Measurements from ENCODE around the gene BSCL2.
A peak's percentile ranks its signal among the peaks of the same experiment; 100 is the strongest.
"Not testable (repeated sequence)": the region's sequence is repeated elsewhere in the genome, so short reads cannot be mapped to it uniquely, and the experiment has no call there.

BSCL2 gene

DNA sequence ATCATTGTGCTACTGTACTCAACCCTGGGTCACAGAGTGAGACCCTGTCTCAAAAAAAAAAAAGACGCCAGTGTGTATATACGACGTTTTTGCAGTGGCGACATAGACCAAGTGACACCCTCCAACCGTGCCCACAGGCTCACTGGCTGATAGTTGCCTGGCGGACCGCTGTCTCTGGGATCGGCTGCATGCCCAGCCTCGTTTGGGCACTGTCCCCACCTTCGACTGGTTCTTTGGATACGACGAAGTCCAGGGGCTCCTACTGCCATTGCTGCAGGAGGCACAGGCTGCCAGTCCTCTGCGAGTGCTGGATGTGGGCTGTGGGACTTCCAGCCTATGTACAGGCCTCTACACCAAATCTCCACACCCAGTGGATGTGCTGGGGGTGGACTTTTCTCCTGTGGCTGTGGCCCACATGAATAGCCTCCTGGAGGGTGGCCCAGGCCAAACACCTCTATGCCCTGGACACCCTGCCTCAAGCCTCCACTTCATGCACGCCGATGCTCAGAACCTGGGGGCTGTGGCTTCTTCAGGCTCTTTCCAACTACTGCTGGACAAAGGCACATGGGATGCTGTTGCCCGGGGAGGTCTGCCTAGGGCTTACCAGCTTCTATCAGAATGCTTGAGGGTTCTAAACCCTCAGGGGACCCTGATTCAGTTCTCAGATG, 40.8 kb downstream of the BSCL2 start:
- Histone ChIP-seq H3K9ac (ENCODE audit: low read length) (peak overlapping the region; percentile 95), H3K9me3 (ENCODE audit: control insufficient read depth, low read depth, low read length) (no peaks in the 10 kb centered on the region), H3K4me1 (ENCODE audit: control insufficient read depth, low read depth, low read length) (peaks cover 15% of the 10 kb centered on the region), H3K36me3 (ENCODE audit: control insufficient read depth, low read depth, low read length) (peaks cover 24% of the 10 kb centered on the region), H3K27me3 (ENCODE audit: control insufficient read depth, insufficient read depth, low read length) (no peaks in the 10 kb centered on the region), H3K4me3 (ENCODE audit: low read length) (peak overlapping the region; percentile 97), H3K27ac (ENCODE audit: low read length) (peak overlapping the region; percentile 68)

- Histone ChIP-seq H3K9ac (ENCODE audit: low read length) (peak overlapping the region; percentile 95), H3K9me3 (ENCODE audit: control insufficient read depth, low read depth, low read length) (no peaks in the 10 kb centered on the region), H3K36me3 (ENCODE audit: control insufficient read depth, low read depth, low read length) (peaks cover 24% of the 10 kb centered on the region), H3K27ac (ENCODE audit: low read length) (peak overlapping the region; percentile 68), H3K27me3 (ENCODE audit: control insufficient read depth, insufficient read depth, low read length) (no peaks in the 10 kb centered on the region), H3K4me1 (ENCODE audit: control insufficient read depth, low read depth, low read length) (peaks cover 15% of the 10 kb centered on the region), H3K4me3 (ENCODE audit: low read length) (peak overlapping the region; percentile 97)
These were observed 41.5 kb downstream of the BSCL2 start for GRCh38 chr11:62665599-62666258.

DNA sequence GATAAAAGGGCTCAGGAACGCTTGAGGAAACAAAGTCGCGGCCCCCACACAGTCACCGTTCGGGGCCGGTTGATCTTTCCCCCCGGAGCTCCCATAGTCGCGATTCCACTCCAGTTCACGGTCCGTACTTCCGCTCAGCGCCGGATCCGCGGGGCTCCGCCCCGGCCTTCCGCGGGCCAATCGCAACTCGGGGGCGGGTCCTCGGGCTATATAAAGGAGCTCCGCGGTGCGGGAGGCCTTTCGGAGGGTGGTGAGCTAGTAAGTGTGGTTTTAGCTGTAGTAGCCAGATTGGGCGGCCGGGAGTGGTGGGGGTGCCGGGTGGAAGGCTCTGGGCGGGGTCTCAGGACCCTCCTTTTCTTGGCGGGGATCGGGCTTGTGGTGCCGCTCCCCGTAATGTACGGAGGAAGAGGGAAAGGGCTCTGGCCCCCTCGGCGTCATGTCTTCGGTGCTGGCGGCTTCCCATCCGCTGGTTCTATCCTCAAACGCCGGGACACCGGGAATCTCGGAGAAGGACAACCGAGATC, 42.1 kb downstream of the BSCL2 start, which contains the start of the genes C11orf98 and CSKMT:
TSS of gene C11orf98 (minus strand) at position 136 of the 524 bp plus-strand sequence. CDS start at position 95, 41 bp downstream.
TSS of gene CSKMT (plus strand) at position 238 of the 524 bp plus-strand sequence. CDS start 568 bp downstream, outside the sequence.
- Histone ChIP-seq H3K4me3 (ENCODE audit: low read length) (peak within 1 kb of the TSS; percentile 97), H3K9me3 (ENCODE audit: control insufficient read depth, low read depth, low read length) (no peaks in the 10 kb centered on the region), H3K4me1 (ENCODE audit: control insufficient read depth, low read depth, low read length) (peaks cover 15% of the 10 kb centered on the region), H3K27me3 (ENCODE audit: control insufficient read depth, insufficient read depth, low read length) (no peaks in the 10 kb centered on the region), H3K9ac (ENCODE audit: low read length) (peak within 1 kb of the TSS; percentile 95), H3K36me3 (ENCODE audit: control insufficient read depth, low read depth, low read length) (peaks cover 24% of the 10 kb centered on the region), H3K27ac (ENCODE audit: low read length) (peak within 1 kb of the TSS; percentile 68)

DNA sequence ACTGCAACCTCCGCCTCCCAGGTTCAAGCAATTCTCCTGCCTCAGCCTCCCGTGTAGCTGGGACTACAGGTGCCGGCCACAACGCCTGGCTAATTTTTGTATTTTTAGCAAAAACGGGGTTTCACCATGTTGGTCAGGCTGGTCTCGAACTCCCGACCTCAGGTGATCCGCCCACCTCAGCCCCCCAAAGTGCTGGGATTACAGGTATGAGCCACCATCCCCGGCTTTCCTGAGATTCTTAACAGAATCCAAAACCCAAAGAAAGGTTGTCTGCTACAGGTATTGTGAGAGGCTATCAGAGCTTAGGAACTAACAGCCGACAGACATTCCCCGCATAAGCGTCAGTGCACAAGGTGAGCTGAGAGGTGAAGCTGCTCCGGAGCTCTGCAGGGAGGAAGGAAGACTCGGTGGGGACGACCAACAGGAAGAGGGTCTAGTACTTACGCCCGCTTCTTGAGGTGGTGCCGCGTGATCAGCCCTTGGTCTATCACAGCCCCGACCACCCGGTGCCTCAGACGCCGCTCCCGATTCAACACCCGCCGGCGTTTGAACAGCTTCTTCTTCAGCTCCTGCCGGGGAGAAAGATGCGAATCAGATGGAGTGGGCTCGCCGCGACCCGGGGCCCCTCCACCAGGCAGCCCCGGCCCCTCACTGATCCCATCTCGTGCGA, 42.7 kb downstream of the BSCL2 start:
- Histone ChIP-seq H3K4me1 (ENCODE audit: control insufficient read depth, low read depth, low read length) (peaks cover 15% of the 10 kb centered on the region), H3K9ac (ENCODE audit: low read length) (peak overlapping the region; percentile 95), H3K4me3 (ENCODE audit: low read length) (peak overlapping the region; percentile 97), H3K9me3 (ENCODE audit: control insufficient read depth, low read depth, low read length) (no peaks in the 10 kb centered on the region), H3K27me3 (ENCODE audit: control insufficient read depth, insufficient read depth, low read length) (no peaks in the 10 kb centered on the region), H3K27ac (ENCODE audit: low read length) (peak overlapping the region; percentile 8), H3K36me3 (ENCODE audit: control insufficient read depth, low read depth, low read length) (peaks cover 24% of the 10 kb centered on the region)

DNA sequence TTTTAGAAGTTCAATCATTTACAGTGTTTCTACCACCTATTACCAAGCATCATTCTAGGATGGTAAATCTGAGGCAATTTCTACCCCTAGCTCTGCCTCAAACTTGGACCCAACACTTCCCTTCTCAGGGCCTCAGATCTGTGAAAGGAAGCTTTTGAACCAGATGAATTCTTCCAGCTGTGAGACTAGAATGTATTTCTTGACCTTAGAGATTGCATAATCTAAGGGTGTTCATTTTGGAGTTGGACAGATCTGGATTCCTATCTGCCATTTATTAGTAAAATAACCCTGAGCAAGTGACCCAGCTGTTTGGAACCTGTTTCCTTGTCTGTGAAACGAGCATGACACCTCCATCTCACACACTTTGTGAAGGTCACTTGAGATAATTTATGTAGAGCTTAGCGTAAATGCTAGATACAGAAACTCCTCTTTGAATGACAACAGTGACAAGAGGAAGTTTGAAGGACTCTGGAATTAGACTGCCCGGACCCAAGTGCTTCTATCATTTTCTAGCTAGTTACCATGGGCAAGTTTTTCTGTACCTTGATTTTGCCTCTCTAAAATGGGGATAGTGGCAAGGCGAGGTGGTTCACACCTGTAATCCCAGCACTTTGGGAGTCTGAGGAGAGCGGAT, 50.3 kb downstream of the BSCL2 start:
- H3K27ac ChIP-seq (ENCODE audit: low read length): no peak overlapping the region
- no peaks in the 10 kb centered on the region for H3K9me3 ChIP-seq (ENCODE audit: control insufficient read depth, low read depth, low read length)
- H3K36me3 ChIP-seq (ENCODE audit: control insufficient read depth, low read depth, low read length): no peaks in the 10 kb centered on the region
- H3K27me3 ChIP-seq (ENCODE audit: control insufficient read depth, insufficient read depth, low read length): no peaks in the 10 kb centered on the region
- no peaks in the 10 kb centered on the region for H3K4me1 ChIP-seq (ENCODE audit: control insufficient read depth, low read depth, low read length)
- no peak overlapping the region for H3K9ac ChIP-seq (ENCODE audit: low read length)
- no peak overlapping the region for H3K4me3 ChIP-seq (ENCODE audit: low read length)

GRCh38 chr11:62654297-62654696, 52.9 kb downstream of the BSCL2 start:
- peaks cover 5% of the 10 kb centered on the region for H3K36me3 ChIP-seq (ENCODE audit: control insufficient read depth, low read depth, low read length)
- no peaks in the 10 kb centered on the region for H3K27me3 ChIP-seq (ENCODE audit: control insufficient read depth, insufficient read depth, low read length)
- no peaks in the 10 kb centered on the region for H3K4me1 ChIP-seq (ENCODE audit: control insufficient read depth, low read depth, low read length)
- H3K4me3 ChIP-seq (ENCODE audit: low read length): no peak overlapping the region
- H3K27ac ChIP-seq (ENCODE audit: low read length): no peak overlapping the region
- H3K9me3 ChIP-seq (ENCODE audit: control insufficient read depth, low read depth, low read length): no peaks in the 10 kb centered on the region
- H3K9ac ChIP-seq (ENCODE audit: low read length): no peak overlapping the region

DNA sequence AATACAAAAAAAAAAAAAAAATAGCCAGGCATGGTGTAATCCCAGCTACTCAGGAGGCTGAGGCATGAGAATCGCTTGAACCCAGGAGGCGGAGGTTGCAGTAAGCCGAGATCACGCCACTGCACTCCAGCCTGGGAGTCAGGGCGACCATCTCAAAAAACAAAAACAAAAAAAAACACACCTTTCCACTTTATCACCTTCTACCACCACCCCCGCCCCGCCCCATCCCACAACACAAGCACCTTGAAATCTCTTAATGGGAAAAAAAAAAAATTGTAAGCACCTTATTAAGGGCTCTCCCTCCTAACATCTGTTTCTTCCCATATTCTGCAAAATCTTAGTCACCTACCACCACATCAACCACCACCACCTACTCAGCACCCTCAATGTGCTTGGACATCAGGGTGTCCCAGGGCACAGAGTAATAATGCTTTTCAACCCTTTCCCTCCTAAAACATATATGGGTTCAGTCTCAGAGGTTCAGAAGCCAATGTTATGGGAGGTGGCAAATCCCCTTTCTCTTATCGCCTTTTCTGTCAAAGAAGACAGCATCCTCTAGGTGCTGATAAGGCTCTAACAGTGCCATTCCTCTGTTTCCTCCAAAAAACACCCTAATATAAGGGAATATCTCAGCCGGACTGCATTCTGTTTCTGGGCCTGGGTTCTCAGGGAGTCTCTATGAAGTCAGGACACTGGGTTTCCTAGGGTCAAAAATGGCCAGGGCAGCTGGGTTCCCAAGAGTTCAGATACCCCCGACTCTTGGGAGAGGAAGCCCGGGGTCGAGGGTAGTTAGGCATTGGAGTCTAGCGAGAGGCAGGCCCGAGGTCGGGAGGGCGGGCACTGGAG, 54.8 kb downstream of the BSCL2 start:
- Histone ChIP-seq H3K27ac (ENCODE audit: low read length) (peak overlapping the region; percentile 65), H3K27me3 (ENCODE audit: control insufficient read depth, insufficient read depth, low read length) (no peaks in the 10 kb centered on the region), H3K9ac (ENCODE audit: low read length) (peak overlapping the region; percentile 92), H3K9me3 (ENCODE audit: control insufficient read depth, low read depth, low read length) (no peaks in the 10 kb centered on the region), H3K4me3 (ENCODE audit: low read length) (peak overlapping the region; percentile 87), H3K36me3 (ENCODE audit: control insufficient read depth, low read depth, low read length) (peaks cover 22% of the 10 kb centered on the region), H3K4me1 (ENCODE audit: control insufficient read depth, low read depth, low read length) (no peaks in the 10 kb centered on the region)

- H3K9ac ChIP-seq (ENCODE audit: low read length); H3K4me3 ChIP-seq (ENCODE audit: low read length); H3K27ac ChIP-seq (ENCODE audit: low read length); H3K27me3 ChIP-seq (ENCODE audit: control insufficient read depth, insufficient read depth, low read length); H3K4me1 ChIP-seq (ENCODE audit: control insufficient read depth, low read depth, low read length); H3K9me3 ChIP-seq (ENCODE audit: control insufficient read depth, low read depth, low read length): not testable (repeated sequence)
- peaks cover 22% of the 10 kb centered on the region for H3K36me3 ChIP-seq (ENCODE audit: control insufficient read depth, low read depth, low read length)
These were observed 56.9 kb downstream of the BSCL2 start for GRCh38 chr11:62650283-62650682.

GRCh38 chr11:62649486-62649885, 57.7 kb downstream of the BSCL2 start:
- H3K9me3 ChIP-seq (ENCODE audit: control insufficient read depth, low read depth, low read length): no peaks in the 10 kb centered on the region
- H3K36me3 ChIP-seq (ENCODE audit: control insufficient read depth, low read depth, low read length): peaks cover 22% of the 10 kb centered on the region
- no peak overlapping the region for H3K9ac ChIP-seq (ENCODE audit: low read length)
- no peak overlapping the region for H3K27ac ChIP-seq (ENCODE audit: low read length)
- H3K27me3 ChIP-seq (ENCODE audit: control insufficient read depth, insufficient read depth, low read length): no peaks in the 10 kb centered on the region
- no peak overlapping the region for H3K4me3 ChIP-seq (ENCODE audit: low read length)
- no peaks in the 10 kb centered on the region for H3K4me1 ChIP-seq (ENCODE audit: control insufficient read depth, low read depth, low read length)

DNA sequence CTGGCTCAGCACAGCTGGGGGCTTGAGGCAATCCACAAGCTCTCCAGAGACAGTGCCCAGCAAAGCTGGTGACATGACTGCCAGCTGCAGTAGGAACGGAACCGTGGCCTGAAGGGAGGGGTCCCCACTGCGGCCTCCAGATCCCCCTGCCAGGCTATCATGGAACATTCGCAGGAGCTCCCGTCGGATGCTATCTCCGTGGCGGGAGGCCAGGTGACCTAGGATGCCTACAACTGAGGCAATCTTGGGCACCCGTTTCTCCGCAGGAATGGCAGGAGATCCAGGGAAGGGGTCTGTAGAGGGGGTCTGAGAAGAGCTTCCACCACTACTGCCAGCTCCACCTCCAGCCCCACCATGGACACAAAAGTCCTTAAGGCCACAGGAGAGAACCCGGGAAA, 58.3 kb downstream of the BSCL2 start:
- no peaks in the 10 kb centered on the region for H3K9me3 ChIP-seq (ENCODE audit: control insufficient read depth, low read depth, low read length)
- peaks cover 25% of the 10 kb centered on the region for H3K36me3 ChIP-seq (ENCODE audit: control insufficient read depth, low read depth, low read length)
- H3K9ac ChIP-seq (ENCODE audit: low read length): no peak overlapping the region
- no peaks in the 10 kb centered on the region for H3K4me1 ChIP-seq (ENCODE audit: control insufficient read depth, low read depth, low read length)
- H3K27me3 ChIP-seq (ENCODE audit: control insufficient read depth, insufficient read depth, low read length): no peaks in the 10 kb centered on the region
- H3K4me3 ChIP-seq (ENCODE audit: low read length): no peak overlapping the region
- H3K27ac ChIP-seq (ENCODE audit: low read length): no peak overlapping the region

Data from iPS-18a (cell line).